ENCODE measurements around the gene EIF6. TPM values are rescaled to one million over a fixed set of nuclear protein-coding genes. Genes with fewer than 3 reads are reported as not detected.

EIF6 gene
- total RNA-seq, 1 donor from 2014 or later, result 271 TPM

DNA sequence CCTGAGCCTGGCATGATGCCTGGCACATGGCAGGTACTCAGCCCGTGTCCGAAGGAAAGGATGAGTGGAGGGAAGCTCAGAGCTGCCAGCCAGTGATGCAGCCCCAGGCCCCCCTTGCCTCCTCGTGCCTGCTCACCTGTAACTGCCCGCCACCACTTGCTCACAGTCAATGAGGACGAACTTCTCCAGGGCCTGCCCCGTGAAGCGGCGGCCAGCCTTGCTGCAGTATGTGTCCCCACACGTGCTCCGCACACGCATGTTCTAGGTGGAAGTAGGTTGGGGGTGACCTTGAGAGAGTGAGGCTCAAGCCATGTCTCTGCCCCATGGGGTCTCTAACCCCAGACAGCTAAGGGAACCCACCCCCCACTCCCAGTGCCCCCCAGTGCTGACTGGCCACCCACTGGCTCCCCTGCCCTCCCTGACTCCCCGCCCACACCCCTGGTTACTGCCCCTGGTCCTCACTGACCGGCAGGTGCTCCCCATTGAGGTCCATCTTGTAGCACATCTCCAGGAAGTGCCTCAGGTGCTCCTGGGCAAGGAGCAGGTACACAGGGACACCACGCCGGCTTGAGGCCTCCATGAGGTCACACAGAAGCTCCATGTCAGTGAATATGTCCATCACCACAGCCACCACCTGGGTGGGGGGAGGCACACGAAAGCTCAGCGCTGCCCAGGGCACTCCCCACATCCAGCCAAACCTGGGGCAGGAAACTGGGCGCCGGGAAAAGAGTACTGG, 3.9 kb upstream of the EIF6 start:
- peaks cover 3% of the 10 kb centered on the region for H3K4me1 Mint-ChIP-seq (ENCODE audit: low read depth, unreplicated experiment)
- peaks cover 14% of the 10 kb centered on the region for H3K27me3 Mint-ChIP-seq (ENCODE audit: low read depth, unreplicated experiment)
- H4K20me1 ChIP-seq (ENCODE audit: insufficient read depth, low read length), result peaks cover 6% of the 10 kb centered on the region
- no peak overlapping the region for H2AFZ ChIP-seq (ENCODE audit: low read depth, low read length)
- no peak overlapping the region for H3K27ac Mint-ChIP-seq (ENCODE audit: unreplicated experiment)
- TF ChIP-seq, protein P1, sequence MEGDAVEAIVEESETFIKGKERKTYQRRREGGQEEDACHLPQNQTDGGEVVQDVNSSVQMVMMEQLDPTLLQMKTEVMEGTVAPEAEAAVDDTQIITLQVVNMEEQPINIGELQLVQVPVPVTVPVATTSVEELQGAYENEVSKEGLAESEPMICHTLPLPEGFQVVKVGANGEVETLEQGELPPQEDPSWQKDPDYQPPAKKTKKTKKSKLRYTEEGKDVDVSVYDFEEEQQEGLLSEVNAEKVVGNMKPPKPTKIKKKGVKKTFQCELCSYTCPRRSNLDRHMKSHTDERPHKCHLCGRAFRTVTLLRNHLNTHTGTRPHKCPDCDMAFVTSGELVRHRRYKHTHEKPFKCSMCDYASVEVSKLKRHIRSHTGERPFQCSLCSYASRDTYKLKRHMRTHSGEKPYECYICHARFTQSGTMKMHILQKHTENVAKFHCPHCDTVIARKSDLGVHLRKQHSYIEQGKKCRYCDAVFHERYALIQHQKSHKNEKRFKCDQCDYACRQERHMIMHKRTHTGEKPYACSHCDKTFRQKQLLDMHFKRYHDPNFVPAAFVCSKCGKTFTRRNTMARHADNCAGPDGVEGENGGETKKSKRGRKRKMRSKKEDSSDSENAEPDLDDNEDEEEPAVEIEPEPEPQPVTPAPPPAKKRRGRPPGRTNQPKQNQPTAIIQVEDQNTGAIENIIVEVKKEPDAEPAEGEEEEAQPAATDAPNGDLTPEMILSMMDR (IDR thresholded peaks at IDR 0.05; ENCODE audit: insufficient read depth, low read depth, low read length), result no peak
- no peak overlapping the region for H3K9ac ChIP-seq (ENCODE audit: low read length)
- H3K4me1 ChIP-seq (ENCODE audit: insufficient read depth, low read length), result peaks cover 10% of the 10 kb centered on the region
- no peak overlapping the region for H3K4me3 ChIP-seq (ENCODE audit: insufficient read depth, low read depth, low read length)
- H3K4me2 ChIP-seq (ENCODE audit: low read length), result no peak overlapping the region
- H3K4me3 Mint-ChIP-seq (ENCODE audit: unreplicated experiment), result no peak overlapping the region
- H3K79me2 ChIP-seq (ENCODE audit: insufficient read depth, low read length), result peaks cover 12% of the 10 kb centered on the region
- H3K27ac ChIP-seq (ENCODE audit: low read depth, low read length), result no peak overlapping the region
- H3K36me3 Mint-ChIP-seq (ENCODE audit: low read depth, unreplicated experiment), result no peaks in the 10 kb centered on the region
- H3K27me3 ChIP-seq (ENCODE audit: insufficient read depth, low read length), result no peaks in the 10 kb centered on the region
- DNase-seq (ENCODE audit: low read depth), result no peak
- no peaks in the 10 kb centered on the region for H3K9me3 Mint-ChIP-seq (ENCODE audit: unreplicated experiment)
- no peaks in the 10 kb centered on the region for H3K9me3 ChIP-seq (ENCODE audit: insufficient read depth, low read depth, low read length)
- no peak for FAIRE-seq
- no peaks in the 10 kb centered on the region for H3K36me3 ChIP-seq (ENCODE audit: insufficient read depth, low read length)

GRCh38 chr20:35287509-35288324, 3.1 kb upstream of the EIF6 start:
- Mint-ChIP-seq H3K27ac (ENCODE audit: unreplicated experiment) (no peak overlapping the region), H3K9me3 (ENCODE audit: unreplicated experiment) (no peaks in the 10 kb centered on the region), H3K27me3 (ENCODE audit: low read depth, unreplicated experiment) (peaks cover 13% of the 10 kb centered on the region), H3K4me3 (ENCODE audit: unreplicated experiment) (no peak overlapping the region), H3K36me3 (ENCODE audit: low read depth, unreplicated experiment) (no peaks in the 10 kb centered on the region), H3K4me1 (ENCODE audit: low read depth, unreplicated experiment) (peaks cover 5% of the 10 kb centered on the region)
- Histone ChIP-seq H3K4me2 (ENCODE audit: low read length) (no peak overlapping the region), H3K4me3 (ENCODE audit: insufficient read depth, low read depth, low read length) (no peak overlapping the region), H3K9ac (ENCODE audit: low read length) (no peak overlapping the region), H3K4me1 (ENCODE audit: insufficient read depth, low read length) (peaks cover 14% of the 10 kb centered on the region), H4K20me1 (ENCODE audit: insufficient read depth, low read length) (peaks cover 8% of the 10 kb centered on the region), H2AFZ (ENCODE audit: low read depth, low read length) (no peak overlapping the region), H3K27me3 (ENCODE audit: insufficient read depth, low read length) (no peaks in the 10 kb centered on the region), H3K79me2 (ENCODE audit: insufficient read depth, low read length) (peaks cover 19% of the 10 kb centered on the region), H3K27ac (ENCODE audit: low read depth, low read length) (no peak overlapping the region), H3K36me3 (ENCODE audit: insufficient read depth, low read length) (no peaks in the 10 kb centered on the region), H3K9me3 (ENCODE audit: insufficient read depth, low read depth, low read length) (no peaks in the 10 kb centered on the region)
- FAIRE-seq (no peak), DNase-seq (ENCODE audit: low read depth) (no peak)
- TF ChIP-seq EZH2 (IDR thresholded peaks at IDR 0.05; ENCODE audit: insufficient read depth, low read length), result no peak
- TF ChIP-seq, protein P1 (IDR thresholded peaks at IDR 0.05; ENCODE audit: insufficient read depth, low read depth, low read length), result no peak
